ENCODE measurements around the gene MYADML2. TPM values are rescaled to one million over a fixed set of nuclear protein-coding genes. Genes with fewer than 3 reads are reported as not detected.

Gene MYADML2
- total RNA-seq, 2 experiments from 2014 or later, result not detected

- Mint-ChIP-seq H3K4me3 (no peak overlapping the region), H3K36me3 (ENCODE audit: low read depth) (no peaks in the 10 kb centered on the region), H3K9me3 (no peaks in the 10 kb centered on the region), H3K4me1 (ENCODE audit: low read depth) (no peaks in the 10 kb centered on the region), H3K27me3 (no peaks in the 10 kb centered on the region), H3K27ac (no peak overlapping the region)
- H3K27ac ChIP-seq (ENCODE audit: low read depth in 1 of 2, low read length in 2 of 2), result no peak overlapping the region
- no peak for DNase-seq
- H3K9me3 ChIP-seq (ENCODE audit: control insufficient read depth in 1 of 2, insufficient read depth in 1 of 2, low read length in 2 of 2), result peaks cover 0 to 4% of the 10 kb centered on the region in 2 experiments
- TF ChIP-seq CTCF (IDR thresholded peaks at IDR 0.05), result no peak
- ChIA-PET POLR2A (no interaction called here), CTCF (interaction anchor here (1.8 kb wide), 1 partner anchor 8 kb away, joined by 5 read pairs; no protein-coding TSS in a partner anchor)
- intact Hi-C loops (cut with DNase I, micrococcal nuclease), result no loop called here
- peaks cover 0 to 2% of the 10 kb centered on the region in 2 experiments for H3K27me3 ChIP-seq (ENCODE audit: control insufficient read depth in 1 of 2, insufficient read depth in 2 of 2, low read length in 2 of 2)
- no peaks in the 10 kb centered on the region for H3K36me3 ChIP-seq (ENCODE audit: insufficient read depth, low read length)
- ATAC-seq (ENCODE audit: poor library complexity), result no peak
- peaks cover 8% of the 10 kb centered on the region for H3K4me1 ChIP-seq (ENCODE audit: insufficient read depth, low read length)
- no peak overlapping the region for H3K4me3 ChIP-seq (ENCODE audit: low read length)
Measured at GRCh38 chr17:81951785-81952684, 5.0 kb upstream of the MYADML2 start.

GRCh38 chr17:81950501-81950900 lies 3.5 kb upstream of the MYADML2 start:
- Mint-ChIP-seq H3K27ac (no peak overlapping the region), H3K4me1 (ENCODE audit: low read depth) (no peaks in the 10 kb centered on the region), H3K4me3 (no peak overlapping the region), H3K36me3 (ENCODE audit: low read depth) (no peaks in the 10 kb centered on the region), H3K27me3 (no peaks in the 10 kb centered on the region), H3K9me3 (no peaks in the 10 kb centered on the region)
- CTCF ChIA-PET, result interaction anchor here (1.8 kb wide), 1 partner anchor 9 kb away, joined by 5 read pairs; no protein-coding TSS in a partner anchor
- DNase-seq, result no peak
- Histone ChIP-seq H3K4me3 (ENCODE audit: low read length) (no peak overlapping the region), H3K36me3 (ENCODE audit: insufficient read depth, low read length) (no peaks in the 10 kb centered on the region), H3K9me3 (ENCODE audit: control insufficient read depth in 1 of 2, insufficient read depth in 1 of 2, low read length in 2 of 2) (peaks cover 0 to 4% of the 10 kb centered on the region in 2 experiments), H3K27me3 (ENCODE audit: control insufficient read depth in 1 of 2, insufficient read depth in 2 of 2, low read length in 2 of 2) (peaks cover 0 to 2% of the 10 kb centered on the region in 2 experiments), H3K4me1 (ENCODE audit: insufficient read depth, low read length) (peaks cover 8% of the 10 kb centered on the region), H3K27ac (ENCODE audit: low read depth in 1 of 2, low read length in 2 of 2) (no peak overlapping the region)
- no peak for ATAC-seq (ENCODE audit: poor library complexity)
- POLR2A ChIA-PET, result no interaction called here
- intact Hi-C loops (cut with DNase I, micrococcal nuclease), result no loop called here
- no peak for TF ChIP-seq CTCF (IDR thresholded peaks at IDR 0.05)

GRCh38 chr17:81948635-81949378 lies 1.8 kb upstream of the MYADML2 start:
- intact Hi-C loops (cut with DNase I, micrococcal nuclease), result no loop called here
- no peak for TF ChIP-seq CTCF (IDR thresholded peaks at IDR 0.05)
- ChIA-PET CTCF (interaction anchor here (0.9 to 1.6 kb wide), 2 partner anchors 11 kb away, joined by 3 to 4 read pairs; no protein-coding TSS in a partner anchor), POLR2A (no interaction called here)
- Mint-ChIP-seq H3K36me3 (ENCODE audit: low read depth) (no peaks in the 10 kb centered on the region), H3K27ac (no peak overlapping the region), H3K4me3 (no peak overlapping the region), H3K4me1 (ENCODE audit: low read depth) (no peaks in the 10 kb centered on the region), H3K9me3 (no peaks in the 10 kb centered on the region), H3K27me3 (no peaks in the 10 kb centered on the region)
- H3K9me3 ChIP-seq (ENCODE audit: control insufficient read depth in 1 of 2, insufficient read depth in 1 of 2, low read length in 2 of 2), result peaks cover 0 to 1% of the 10 kb centered on the region in 2 experiments
- no peak overlapping the region for H3K27ac ChIP-seq (ENCODE audit: low read depth in 1 of 2, low read length in 2 of 2)
- peaks cover 8% of the 10 kb centered on the region for H3K4me1 ChIP-seq (ENCODE audit: insufficient read depth, low read length)
- no peaks in the 10 kb centered on the region for H3K36me3 ChIP-seq (ENCODE audit: insufficient read depth, low read length)
- H3K27me3 ChIP-seq (ENCODE audit: control insufficient read depth in 1 of 2, insufficient read depth in 2 of 2, low read length in 2 of 2), result no peaks in the 10 kb centered on the region
- no peak overlapping the region for H3K4me3 ChIP-seq (ENCODE audit: low read length)
- DNase-seq (no peak), ATAC-seq (ENCODE audit: poor library complexity) (no peak)

Measured in CD4-positive, alpha-beta T cell (primary cell).